GM12878 (cell line): ENCODE measurements around the gene FAM3B. TPM values are rescaled to one million over a fixed set of nuclear protein-coding genes. Genes with fewer than 3 reads are reported as not detected.
A peak's percentile ranks its signal among the peaks of the same experiment; 100 is the strongest.

Experiments used
- ATF2 ChIP-seq: IDR thresholded peaks from 2 replicates; pipeline ENCODE4 v1.6.1; 2012; ENCODE audit warnings: low read length, inconsistent platforms
- BHLHE40 ChIP-seq, 2 experiments: fragments of 450-650 bp in 1 of 2; IDR thresholded peaks; 2 replicates each; pipeline ENCODE4 v1.6.1; 2011 to 2017; ENCODE audit warnings: low read depth in 2 of 2, borderline replicate concordance in 1 of 2, improper control_type of control experiment in 1 of 2, low read length in 1 of 2, mild to moderate bottlenecking in 1 of 2
- CBFB ChIP-seq: IDR thresholded peaks from 2 replicates; pipeline ENCODE4 v1.6.1; 2016; ENCODE audit warnings: antibody characterized with exemption, low read depth
- DPF2 ChIP-seq: fragments of 450-650 bp; IDR thresholded peaks from 2 replicates; pipeline ENCODE4 v1.6.1; 2017; ENCODE audit warnings: mild to moderate bottlenecking
- EZH2 ChIP-seq: IDR thresholded peaks from 2 replicates; pipeline ENCODE4 v1.6.1; 2012; ENCODE audit warnings: low read depth, mild to moderate bottlenecking, control low read depth, inconsistent platforms, low read length, borderline replicate concordance; ENCODE audit not compliant: control insufficient read depth
- FOS ChIP-seq: IDR thresholded peaks from 3 replicates; pipeline ENCODE4 v1.6.1; 2011; ENCODE audit warnings: borderline replicate concordance; ENCODE audit not compliant: insufficient read length; ENCODE audit errors: extremely low read depth
- HCFC1 ChIP-seq: fragments of 150-350 bp; IDR thresholded peaks from 2 replicates; pipeline ENCODE4 v1.6.1; 2014; ENCODE audit warnings: low read length
- HDAC6 ChIP-seq: fragments of 200-600 bp; sonication (generic); IDR thresholded peaks from one replicate; pipeline ENCODE4 v1.8.0; 2017; ENCODE audit warnings: antibody characterized with exemption; ENCODE audit not compliant: unreplicated experiment
- HDGF ChIP-seq: fragments of 450-650 bp; IDR thresholded peaks from 2 replicates; pipeline ENCODE4 v1.6.1; 2016; ENCODE audit warnings: antibody characterized with exemption
- JUND ChIP-seq: IDR thresholded peaks from 2 replicates; pipeline ENCODE4 v1.6.1; 2012; ENCODE audit warnings: low read depth, mild to moderate bottlenecking, low read length, improper control_type of control experiment, moderate library complexity
- KDM1A ChIP-seq: fragments of 200-600 bp; sonication (generic); IDR thresholded peaks from 2 replicates; pipeline ENCODE4 v1.6.1; 2016; ENCODE audit warnings: borderline replicate concordance
- MEF2B ChIP-seq: fragments of 450-650 bp; IDR thresholded peaks from 2 replicates; pipeline ENCODE4 v1.6.1; 2018; ENCODE audit warnings: mild to moderate bottlenecking, moderate library complexity; ENCODE audit not compliant: partially characterized antibody, poor library complexity, severe bottlenecking
- NR2C2 ChIP-seq: IDR thresholded peaks from 2 replicates; pipeline ENCODE4 v1.6.1; 2011; ENCODE audit warnings: borderline replicate concordance, low read depth; ENCODE audit not compliant: control insufficient read depth, insufficient read length
- PRDM15 ChIP-seq: fragments of 450-650 bp; formaldehyde crosslinking; IDR thresholded peaks from 2 replicates; pipeline ENCODE4 v1.4.0; 2020; ENCODE audit warnings: mild to moderate bottlenecking, moderate library complexity
- RB1 ChIP-seq: fragments of 450-650 bp; formaldehyde crosslinking; IDR thresholded peaks from 2 replicates; pipeline ENCODE4 v1.6.1; 2017; ENCODE audit warnings: mild to moderate bottlenecking, borderline replicate concordance
- SIX5 ChIP-seq: IDR thresholded peaks from 2 replicates; pipeline ENCODE4 v1.6.1; 2011; ENCODE audit warnings: mild to moderate bottlenecking, low read depth, low read length, moderate library complexity; ENCODE audit not compliant: severe bottlenecking
- SPI1 ChIP-seq: IDR thresholded peaks from 2 replicates; pipeline ENCODE4 v1.6.1; 2011; ENCODE audit warnings: low read depth, mild to moderate bottlenecking, low read length, moderate library complexity, borderline replicate concordance; ENCODE audit not compliant: insufficient read depth
- SREBF2 ChIP-seq: IDR thresholded peaks from 2 replicates; pipeline ENCODE4 v1.6.1; 2012; ENCODE audit warnings: mild to moderate bottlenecking, low read length
- SUZ12 ChIP-seq: fragments of 200-600 bp; sonication (generic); IDR thresholded peaks from one replicate; pipeline ENCODE4 v1.6.1; 2018; ENCODE audit warnings: antibody characterized with exemption, mild to moderate bottlenecking; ENCODE audit not compliant: unreplicated experiment
- TCF12 ChIP-seq: IDR thresholded peaks from 2 replicates; pipeline ENCODE4 v1.6.1; 2011; ENCODE audit warnings: low read depth, mild to moderate bottlenecking, low read length
- TCF3 ChIP-seq: IDR thresholded peaks from 2 replicates; pipeline ENCODE4 v1.6.1; 2012; ENCODE audit warnings: low read depth, mild to moderate bottlenecking, low read length, borderline replicate concordance; ENCODE audit not compliant: insufficient read depth
- ZZZ3 ChIP-seq: IDR thresholded peaks from 2 replicates; pipeline ENCODE4 v1.6.1; 2011; ENCODE audit warnings: low read depth; ENCODE audit not compliant: control insufficient read depth, insufficient read length
- polyA plus RNA-seq, 11 experiments: library from polyadenylated mRNA; depleted of rRNA in 4 of 11; unstranded in 6 of 11; stranded (reverse) in 5 of 11; fragments of >200 nt; fragmentation: Nextera tagmentation in 4 of 11; fragmentation: Illumina TruSeq in 1 of 11; extraction: Ambion mirVana in 4 of 11; extraction: Trizol in 1 of 11; gene quantifications; 1 replicate in 1 of 11; 2 replicates in 10 of 11; pipeline versions ENCODE4 v1.2.1 to v1.2.3, GENCODE V29; 2011 to 2016; ENCODE audit warnings: inconsistent platforms in 2 of 11, missing spikeins in 2 of 11, low read depth in 1 of 11
- total RNA-seq, 4 experiments: library from RNA; depleted of rRNA in 3 of 4; stranded (reverse); fragments of >200 nt in 3 of 4; fragmentation: Illumina TruSeq in 1 of 4; extraction: Trizol in 1 of 4; gene quantifications; 2 replicates each; pipeline versions ENCODE4 v1.2.1 to v1.2.3, GENCODE V29; 2013 to 2021
- TF ChIP-seq, protein P1 (sequence below): fragments of 450-650 bp; IDR thresholded peaks from 2 replicates; pipeline ENCODE4 v1.6.1; 2017; ENCODE audit warnings: mild to moderate bottlenecking, low read depth, inconsistent platforms; ENCODE audit not compliant: poor library complexity, severe bottlenecking

The FAM3B gene
- total and polyA plus RNA-seq, 10 of the 15 experiments (the other 5 are each of a cell fraction or from before 2014, with no cell fraction given) = 0.12 TPM; not detected in 9

DNA sequence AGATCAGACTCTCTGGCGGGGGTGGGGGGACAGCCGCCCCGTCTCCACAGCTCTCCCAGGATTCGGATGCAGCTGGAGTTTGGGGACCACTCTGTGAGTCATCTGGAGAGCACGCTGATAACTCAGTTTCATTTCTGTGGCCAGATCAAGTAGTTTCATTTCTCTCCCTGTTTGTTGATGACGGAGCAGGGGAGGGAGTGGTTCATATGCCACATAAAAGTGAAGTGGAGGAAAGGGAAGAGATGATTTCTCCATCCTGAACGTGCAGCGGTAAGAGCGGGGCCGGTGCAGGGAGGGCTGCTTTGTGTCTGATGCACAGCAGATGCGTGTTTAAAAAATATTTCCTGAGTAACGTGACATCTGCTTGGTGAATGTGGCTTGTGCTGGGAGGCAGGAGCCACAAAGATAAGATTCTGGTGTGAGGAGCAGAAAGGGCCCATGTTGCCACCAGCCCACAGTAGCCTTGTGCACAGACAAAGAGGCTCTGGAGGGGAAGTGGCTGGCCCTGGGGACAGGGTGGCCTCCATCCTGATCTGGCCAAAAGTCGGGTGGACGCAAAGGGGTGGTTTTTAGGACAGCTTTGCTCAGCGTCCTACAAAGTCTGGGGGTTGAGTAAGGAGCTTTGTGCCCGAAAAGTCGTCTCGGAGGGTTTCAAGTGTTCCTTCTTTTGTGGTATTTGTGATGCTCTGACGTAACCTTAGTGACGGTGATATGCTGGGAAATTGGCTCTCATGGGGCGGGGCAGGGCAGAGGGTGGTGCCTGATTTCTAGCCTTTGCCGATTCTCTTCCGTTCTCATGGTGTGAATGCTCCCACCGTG is 45.4 kb downstream of the FAM3B start, which contains the start of gene MX2 (continued):
- no peak for TF ChIP-seq SIX5
- peak; percentile 83; the same call in 1 of the 2 replicates for TF ChIP-seq JUND
- TF ChIP-seq BHLHE40 (IDR thresholded peaks at IDR 0.05; ENCODE audit: borderline replicate concordance in 1 of 2, low read depth in 2 of 2, low read length in 1 of 2) = peak; percentile 93 to 94
- TF ChIP-seq TCF3 = peak; percentile 89
- TF ChIP-seq FOS = no peak
- TF ChIP-seq, protein P1, sequence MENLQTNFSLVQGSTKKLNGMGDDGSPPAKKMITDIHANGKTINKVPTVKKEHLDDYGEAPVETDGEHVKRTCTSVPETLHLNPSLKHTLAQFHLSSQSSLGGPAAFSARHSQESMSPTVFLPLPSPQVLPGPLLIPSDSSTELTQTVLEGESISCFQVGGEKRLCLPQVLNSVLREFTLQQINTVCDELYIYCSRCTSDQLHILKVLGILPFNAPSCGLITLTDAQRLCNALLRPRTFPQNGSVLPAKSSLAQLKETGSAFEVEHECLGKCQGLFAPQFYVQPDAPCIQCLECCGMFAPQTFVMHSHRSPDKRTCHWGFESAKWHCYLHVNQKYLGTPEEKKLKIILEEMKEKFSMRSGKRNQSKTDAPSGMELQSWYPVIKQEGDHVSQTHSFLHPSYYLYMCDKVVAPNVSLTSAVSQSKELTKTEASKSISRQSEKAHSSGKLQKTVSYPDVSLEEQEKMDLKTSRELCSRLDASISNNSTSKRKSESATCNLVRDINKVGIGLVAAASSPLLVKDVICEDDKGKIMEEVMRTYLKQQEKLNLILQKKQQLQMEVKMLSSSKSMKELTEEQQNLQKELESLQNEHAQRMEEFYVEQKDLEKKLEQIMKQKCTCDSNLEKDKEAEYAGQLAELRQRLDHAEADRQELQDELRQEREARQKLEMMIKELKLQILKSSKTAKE = peak; percentile 70
- no peak for TF ChIP-seq PRDM15 (CRISPR knock-in tag)
- no peak for TF ChIP-seq ATF2
- TF ChIP-seq SREBF2 = no peak
- peak; percentile 66; the same call in 1 of the 2 replicates for TF ChIP-seq SPI1
- no peak for TF ChIP-seq HDGF
- TF ChIP-seq CBFB = peak; percentile 36; the same call in 1 of the 2 replicates
- no peak for TF ChIP-seq SUZ12
- TF ChIP-seq MEF2B = peak; percentile 84
- no peak for TF ChIP-seq EZH2
- TF ChIP-seq ZZZ3 = no peak
- peak; percentile 23; the same call in 1 of the 2 replicates for TF ChIP-seq RB1
- TF ChIP-seq HCFC1 = peak; percentile 29; the same call in 1 of the 2 replicates
- TF ChIP-seq DPF2 = peak; percentile 92
- peak; percentile 97 for TF ChIP-seq TCF12
- TF ChIP-seq NR2C2 = no peak
- no peak for TF ChIP-seq KDM1A
- no peak for TF ChIP-seq HDAC6
